Kidney tubule cell (primary cell): ENCODE results near the gene DND1.
"Not testable (repeated sequence)": the region's sequence is repeated elsewhere in the genome, so short reads cannot be mapped to it uniquely, and the experiment has no call there.

Source experiments
- DNase-seq: peaks from one replicate; pipeline ENCODE4 v3.0.0-alpha.2; 2018; ENCODE audit warnings: low spot score

DND1 gene

GRCh38 chr5:140672455-140673186 lies 755 bp downstream of the DND1 start:
- DNase-seq, result peak; percentile 36

- no peak for DNase-seq
Measured at GRCh38 chr5:140671472-140672125, 1.8 kb downstream of the DND1 start.

GRCh38 chr5:140671035-140671434 lies 2.3 kb downstream of the DND1 start:
- not testable (repeated sequence) for DNase-seq

DNA sequence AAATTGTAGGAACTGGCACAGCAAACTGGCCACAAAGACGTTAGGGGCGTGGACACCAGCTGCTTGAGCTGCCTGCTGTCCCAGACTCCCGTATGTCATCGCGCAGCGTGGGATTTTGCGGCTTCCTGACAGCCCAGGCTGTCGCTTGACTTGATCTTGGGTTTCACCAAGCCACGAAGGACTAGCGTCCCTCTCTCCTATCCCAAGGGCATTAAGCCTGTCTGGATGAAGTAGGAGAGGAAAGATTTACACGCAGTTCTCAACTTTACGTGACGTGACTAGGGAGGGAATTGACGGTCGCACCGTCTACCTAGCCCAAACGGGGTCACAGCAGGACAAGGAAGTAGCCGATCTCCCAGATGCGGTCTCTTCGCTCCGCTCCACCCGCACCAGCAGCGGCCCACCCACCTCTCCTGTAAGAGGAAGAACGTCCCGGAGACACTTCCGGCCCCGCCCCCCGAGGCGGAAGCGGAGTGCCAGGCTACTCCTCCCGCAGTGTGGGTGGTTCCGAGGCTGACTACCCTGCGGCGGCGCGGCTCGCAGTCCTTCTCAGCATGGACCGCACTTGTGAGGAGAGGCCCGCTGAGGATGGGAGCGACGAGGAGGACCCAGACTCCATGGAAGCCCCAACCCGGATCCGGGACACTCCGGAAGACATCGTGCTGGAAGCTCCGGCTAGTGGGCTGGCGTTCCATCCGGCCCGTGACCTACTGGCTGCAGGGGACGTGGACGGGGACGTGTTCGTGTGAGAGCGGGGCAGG lies 8.8 kb downstream of the DND1 start, which contains the start of gene WDR55:
TSS of gene WDR55 (plus strand) at position 546 of the 761 bp plus-strand sequence. CDS start at position 555, 9 bp downstream.
- peak; percentile 96 for DNase-seq

GRCh38 chr5:140664030-140664358 lies 9.4 kb downstream of the DND1 start:
- no peak for DNase-seq

- DNase-seq, result not testable (repeated sequence)
Measured at GRCh38 chr5:140660371-140660770, 13.0 kb downstream of the DND1 start.

- DNase-seq, result no peak
Measured at GRCh38 chr5:140658870-140659269, 14.5 kb downstream of the DND1 start.

DNA sequence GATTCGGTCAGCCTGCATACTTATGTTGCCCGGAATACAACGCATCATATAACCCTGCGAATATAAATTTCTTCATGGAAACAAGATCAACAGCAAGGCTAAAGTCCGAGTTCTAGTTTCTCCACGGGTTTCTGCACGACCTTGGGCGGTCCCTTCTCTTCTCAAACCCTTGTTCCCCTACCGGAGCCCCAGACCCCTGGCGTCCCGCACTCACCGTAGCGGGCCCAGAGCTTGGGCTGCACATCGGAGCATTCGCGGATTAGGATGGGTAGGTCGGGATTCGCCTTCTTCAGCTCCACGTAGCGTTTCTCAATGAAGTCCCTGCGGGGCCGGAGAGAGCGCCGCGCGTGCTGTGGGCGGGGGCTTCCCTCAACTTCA lies 26.3 kb downstream of the DND1 start:
- no peak for DNase-seq

GRCh38 chr5:140642718-140643117 lies 30.7 kb downstream of the DND1 start:
- no peak for DNase-seq

DNA sequence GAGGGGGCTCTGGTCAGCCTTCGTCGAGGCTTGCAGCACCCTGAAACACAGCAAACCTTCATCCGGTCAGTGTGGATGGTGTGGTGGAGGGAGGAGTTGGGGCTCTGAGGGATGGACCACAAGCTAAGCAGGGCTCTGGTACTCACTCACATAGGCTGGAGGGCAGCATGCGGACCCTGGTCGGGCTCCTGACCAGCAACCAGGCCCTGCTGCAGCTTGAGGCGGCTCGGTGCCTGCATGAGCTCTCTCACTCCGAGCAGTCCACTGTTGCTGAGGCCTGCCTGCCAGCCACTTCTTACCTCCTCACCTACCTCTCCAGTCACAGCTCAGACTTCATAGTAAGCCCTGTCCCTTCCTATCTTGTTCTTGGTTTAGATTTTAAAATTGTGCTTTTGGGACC lies 31.7 kb downstream of the DND1 start:
- DNase-seq, result no peak

DNA sequence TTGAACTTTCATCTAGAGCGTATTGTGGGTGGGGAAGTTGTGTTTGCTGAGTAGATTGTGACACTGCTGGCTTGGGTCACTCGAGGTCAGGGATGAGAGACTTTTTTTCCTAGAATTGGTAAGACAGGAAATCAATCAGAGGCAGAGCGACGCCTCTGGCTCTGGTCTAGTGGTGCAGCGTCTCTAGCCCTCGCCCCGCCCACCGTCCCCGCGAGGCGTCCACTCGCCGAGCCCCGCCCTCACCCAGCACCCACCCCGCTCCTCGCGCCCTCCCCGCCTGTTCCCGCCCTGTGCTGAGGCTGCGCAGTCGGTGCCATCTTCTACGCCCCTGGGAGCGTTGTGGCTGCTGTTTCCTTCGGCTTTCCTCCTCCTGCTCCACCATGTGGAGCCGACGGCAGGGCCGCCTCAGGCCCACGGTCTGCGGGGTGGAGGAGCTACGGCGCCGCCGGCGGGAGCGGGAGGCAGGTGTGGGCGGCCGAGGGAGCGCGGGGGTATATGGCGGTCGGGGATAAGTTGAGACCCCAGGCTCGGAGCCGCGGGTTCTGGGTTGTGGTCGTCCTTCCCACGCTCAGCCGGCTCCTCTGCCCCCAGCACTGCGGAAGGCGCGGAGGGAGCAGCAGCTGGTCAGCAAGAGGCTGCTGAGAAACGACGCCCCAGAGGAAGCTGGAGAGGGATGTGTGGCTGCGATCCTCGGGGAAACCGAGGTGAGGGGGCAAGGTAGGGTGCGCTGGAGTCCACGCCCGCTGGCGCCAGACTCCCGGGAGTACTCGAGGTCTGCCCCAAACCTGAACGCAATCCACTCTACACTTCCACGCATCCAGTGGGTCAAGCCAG lies 34.0 kb downstream of the DND1 start, which contains the start of gene TMCO6:
TSS of gene TMCO6 (plus strand) at position 304 of the 834 bp plus-strand sequence. CDS start at position 381, 77 bp downstream.
- peak; percentile 95 for DNase-seq

DNA sequence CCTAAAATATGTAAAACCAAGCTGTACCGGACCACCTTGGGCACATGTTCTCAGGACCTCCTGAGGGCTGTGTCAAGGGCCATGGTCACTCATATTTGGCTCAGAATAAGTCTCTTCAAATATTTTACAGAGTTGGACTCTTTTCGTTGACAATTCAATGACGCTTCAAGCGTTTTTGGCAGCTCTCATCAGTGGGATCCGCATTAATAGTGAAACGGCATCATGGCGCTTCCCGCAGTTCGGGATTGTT lies 34.6 kb downstream of the DND1 start:
- DNase-seq, result not testable (repeated sequence)

DNA sequence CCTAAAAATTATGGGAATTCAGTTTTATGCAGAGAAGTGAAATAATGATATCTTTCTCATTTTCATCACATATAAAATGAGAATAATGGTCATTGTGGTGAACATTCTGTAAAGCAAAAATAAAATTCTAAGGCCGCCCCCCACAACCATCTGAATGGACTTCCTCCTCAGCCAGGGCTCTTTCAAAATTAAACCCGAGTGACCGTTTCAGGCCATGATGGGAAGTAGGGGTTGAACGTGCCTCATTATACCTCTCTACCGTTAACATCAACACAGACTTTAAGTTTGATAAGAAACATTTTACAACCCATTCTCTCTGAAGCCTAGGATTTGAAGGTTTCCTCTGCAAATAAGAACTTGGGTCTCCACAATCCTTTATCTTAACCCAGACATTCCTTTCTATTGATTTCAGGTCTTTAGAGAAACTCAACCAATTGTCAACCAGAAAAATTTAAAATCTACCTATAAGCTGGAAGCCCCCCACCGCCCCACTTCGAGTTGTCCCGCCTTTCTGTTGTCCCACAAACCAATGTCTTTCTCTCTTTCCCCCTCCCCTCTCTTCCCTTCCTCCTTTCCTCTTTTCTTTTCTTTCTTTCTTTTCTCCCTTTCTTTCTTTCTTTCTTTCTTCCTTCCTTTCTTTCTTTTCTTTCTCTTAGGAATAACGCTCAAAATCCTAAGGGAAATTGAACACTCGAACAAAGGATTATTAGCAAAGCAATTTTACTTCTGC lies 35.8 kb downstream of the DND1 start:
- no peak for DNase-seq

DNA sequence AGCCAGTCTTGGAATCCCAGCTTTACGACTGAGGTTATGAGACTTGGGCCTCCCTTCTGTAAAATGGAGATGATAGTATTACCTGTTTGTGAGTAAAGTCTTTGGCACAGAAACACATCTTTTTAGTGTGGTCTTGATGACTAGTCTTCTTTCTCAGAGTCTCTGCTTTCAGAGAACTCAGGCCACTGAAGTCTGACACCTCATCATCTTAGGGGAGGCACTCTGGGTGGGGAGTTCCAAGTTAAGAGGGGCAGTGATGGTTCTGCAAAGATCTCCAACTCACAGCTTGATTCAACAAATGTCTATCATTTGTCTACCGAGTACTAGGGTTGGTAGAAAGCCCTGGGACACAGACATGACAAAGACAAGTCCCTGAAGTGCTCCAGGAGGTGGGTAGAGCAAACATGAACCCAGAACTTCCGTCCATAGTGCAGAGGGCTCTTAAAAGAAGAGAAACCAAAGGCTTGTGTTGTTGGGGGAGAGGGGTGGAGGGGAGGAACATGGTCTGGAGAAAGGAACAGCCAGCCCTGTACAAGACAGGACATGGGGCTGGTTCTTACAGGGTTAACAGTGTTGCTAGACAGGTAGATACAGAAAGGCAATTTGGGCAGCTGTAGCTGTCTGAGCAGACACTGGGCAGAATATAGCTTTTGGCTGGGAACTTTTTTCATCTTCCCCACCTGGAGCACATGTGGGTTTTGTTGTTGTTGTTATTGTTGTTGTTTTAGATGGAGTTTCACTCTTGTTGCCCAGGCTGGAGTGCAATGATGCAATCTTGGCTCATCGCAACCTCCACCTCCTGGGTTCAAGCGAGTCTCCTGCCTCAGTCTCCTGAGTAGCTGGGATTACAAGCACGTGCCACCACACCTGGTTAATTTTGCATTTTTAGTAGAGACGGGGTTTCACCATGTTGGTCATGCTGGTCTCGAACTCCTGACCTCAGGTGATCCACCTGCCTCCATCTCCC lies 37.8 kb downstream of the DND1 start:
- no peak for DNase-seq

GRCh38 chr5:140634103-140634502 lies 39.3 kb downstream of the DND1 start:
- DNase-seq, result no peak

DNA sequence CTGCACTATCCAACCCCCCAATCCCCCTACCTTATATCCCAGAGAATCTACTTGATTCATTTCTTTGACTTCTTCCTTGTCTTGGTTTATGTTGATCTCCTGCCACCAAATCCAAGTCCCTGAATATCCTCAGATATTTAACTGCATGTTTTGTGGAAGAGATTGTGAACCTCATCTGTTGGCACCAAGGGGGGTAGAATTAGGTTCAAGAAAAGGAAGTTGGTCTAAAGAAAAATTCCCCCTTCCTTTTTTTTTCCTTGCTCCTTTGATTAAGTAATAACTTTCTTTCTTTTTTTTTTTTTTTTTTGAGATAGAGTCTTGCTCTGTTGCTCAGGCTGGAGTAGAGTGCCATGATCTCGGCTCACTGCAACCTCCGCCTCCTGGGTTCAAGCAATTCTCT lies 39.9 kb downstream of the DND1 start:
- no peak for DNase-seq

DNA sequence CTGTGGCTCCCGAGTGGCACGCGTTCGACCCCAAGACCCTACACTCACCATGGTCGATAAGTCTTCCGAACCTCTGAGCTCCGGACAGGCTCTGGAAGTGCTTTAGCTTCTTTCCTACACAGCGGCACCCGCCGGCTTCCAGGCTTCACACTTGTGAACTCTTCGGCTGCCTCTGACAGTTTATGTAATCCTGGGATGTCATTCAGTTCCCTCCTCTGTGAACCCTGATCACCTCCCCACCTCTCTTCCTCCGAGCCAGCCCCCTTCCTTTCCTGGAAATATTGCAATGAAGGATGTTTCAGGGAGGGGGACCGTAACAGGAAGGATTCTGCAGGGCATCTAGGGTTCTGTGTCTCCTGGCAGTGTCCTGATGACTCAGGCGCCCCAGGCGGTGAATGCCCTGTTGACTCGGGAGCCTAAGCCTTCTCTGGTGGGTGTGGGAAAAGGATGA lies 40.3 kb downstream of the DND1 start, which contains the start of gene CD14:
TSS of gene CD14 (minus strand) at position 155 of the 451 bp plus-strand sequence. CDS start at position 51, 104 bp downstream.
- peak; percentile 51 for DNase-seq

GRCh38 chr5:140632366-140633020 lies 40.9 kb downstream of the DND1 start:
- DNase-seq, result peak; percentile 45

DNA sequence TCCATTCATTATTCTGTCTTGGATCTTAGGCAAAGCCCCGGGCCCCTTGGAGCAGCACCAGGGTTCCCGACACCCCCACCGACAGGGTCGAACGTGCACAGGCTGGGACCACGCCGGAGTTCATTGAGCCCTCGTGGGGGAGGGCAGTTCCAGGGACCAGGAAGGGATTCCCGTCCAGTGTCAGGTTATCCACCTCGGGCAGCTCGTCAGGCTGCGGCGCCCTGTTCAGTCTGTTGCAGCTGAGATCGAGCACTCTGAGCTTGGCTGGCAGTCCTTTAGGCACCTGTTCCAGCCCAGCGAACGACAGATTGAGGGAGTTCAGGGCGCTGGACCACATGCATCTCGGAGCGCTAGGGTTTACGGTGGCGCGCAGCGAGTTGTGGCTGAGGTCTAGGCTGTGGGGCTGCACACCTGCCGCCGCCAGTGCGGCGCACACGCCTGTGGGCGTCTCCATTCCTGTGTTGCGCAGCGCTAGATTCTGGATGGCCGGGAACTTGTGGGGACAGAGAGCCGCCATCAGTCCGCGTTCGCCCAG lies 41.5 kb downstream of the DND1 start:
- DNase-seq, result peak; percentile 23
